DOHH2 (cell line): Measurements from ENCODE around the gene SDC1.

ENCODE experiments used
- EZH2phosphoT487 ChIP-seq: fragments of 200-600 bp; sonication (generic); IDR thresholded peaks from 2 replicates; pipeline ENCODE4 v1.6.1; 2017; ENCODE audit warnings: borderline replicate concordance, mild to moderate bottlenecking, antibody characterized with exemption, low read length, moderate library complexity, mixed read lengths
- TF ChIP-seq, protein P1 (sequence below): fragments of 200-600 bp; sonication (generic); IDR thresholded peaks from one replicate; pipeline ENCODE4 v1.5.1; 2014; ENCODE audit warnings: antibody characterized with exemption, mild to moderate bottlenecking, low read depth, low read length; ENCODE audit not compliant: poor library complexity, severe bottlenecking

DNA sequence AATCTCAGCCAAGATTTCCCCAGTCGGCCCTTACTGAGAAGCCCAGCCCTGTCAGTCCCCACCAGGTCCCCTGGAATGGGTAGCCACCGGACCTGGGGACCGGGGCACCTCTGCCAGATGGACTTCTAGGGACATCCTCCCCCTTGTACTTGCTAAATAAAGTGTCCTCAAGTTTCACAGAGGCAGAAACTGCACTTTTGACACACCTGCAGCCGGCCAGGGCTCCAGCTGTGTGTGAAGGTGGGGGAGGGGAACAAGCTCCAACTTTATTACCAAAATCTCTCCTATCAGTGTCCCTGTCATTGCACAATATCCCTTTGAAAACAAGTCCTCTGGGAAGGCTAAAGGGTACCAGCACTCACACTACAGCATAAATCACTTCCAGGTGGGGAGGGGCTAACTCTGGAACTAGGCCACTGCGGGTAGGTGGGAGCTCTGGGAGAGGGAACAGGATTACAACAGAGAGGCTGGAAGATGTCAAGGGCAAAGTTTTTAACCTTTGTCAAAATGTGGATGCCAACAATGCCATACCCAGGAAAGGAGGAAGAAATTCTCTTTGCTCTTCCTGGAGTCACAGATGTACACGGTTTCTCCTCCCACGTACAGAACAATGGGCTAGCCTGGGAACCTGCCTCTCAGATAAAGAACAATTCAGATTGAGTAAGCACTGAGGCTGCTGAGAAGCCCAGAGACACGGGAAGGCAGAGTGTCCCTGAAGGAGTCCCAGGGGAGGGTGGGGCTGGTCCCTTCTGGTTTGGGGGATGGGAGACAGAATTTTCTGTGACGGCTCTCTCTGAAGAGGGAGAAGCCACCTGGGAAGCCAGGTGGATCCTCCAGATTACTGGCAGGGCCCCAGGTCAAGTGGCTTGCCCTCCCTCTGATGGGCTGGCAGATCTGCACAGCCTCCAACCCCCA, 11.0 kb downstream of the SDC1 start:
- TF ChIP-seq, protein P1, sequence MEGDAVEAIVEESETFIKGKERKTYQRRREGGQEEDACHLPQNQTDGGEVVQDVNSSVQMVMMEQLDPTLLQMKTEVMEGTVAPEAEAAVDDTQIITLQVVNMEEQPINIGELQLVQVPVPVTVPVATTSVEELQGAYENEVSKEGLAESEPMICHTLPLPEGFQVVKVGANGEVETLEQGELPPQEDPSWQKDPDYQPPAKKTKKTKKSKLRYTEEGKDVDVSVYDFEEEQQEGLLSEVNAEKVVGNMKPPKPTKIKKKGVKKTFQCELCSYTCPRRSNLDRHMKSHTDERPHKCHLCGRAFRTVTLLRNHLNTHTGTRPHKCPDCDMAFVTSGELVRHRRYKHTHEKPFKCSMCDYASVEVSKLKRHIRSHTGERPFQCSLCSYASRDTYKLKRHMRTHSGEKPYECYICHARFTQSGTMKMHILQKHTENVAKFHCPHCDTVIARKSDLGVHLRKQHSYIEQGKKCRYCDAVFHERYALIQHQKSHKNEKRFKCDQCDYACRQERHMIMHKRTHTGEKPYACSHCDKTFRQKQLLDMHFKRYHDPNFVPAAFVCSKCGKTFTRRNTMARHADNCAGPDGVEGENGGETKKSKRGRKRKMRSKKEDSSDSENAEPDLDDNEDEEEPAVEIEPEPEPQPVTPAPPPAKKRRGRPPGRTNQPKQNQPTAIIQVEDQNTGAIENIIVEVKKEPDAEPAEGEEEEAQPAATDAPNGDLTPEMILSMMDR, result no peak
- no peak for TF ChIP-seq EZH2phosphoT487
